HG03460 (cell line): Measurements from ENCODE around the gene IDI1.
A peak's percentile ranks its signal among the peaks of the same experiment; 100 is the strongest.
"Not testable (repeated sequence)": the region's sequence is repeated elsewhere in the genome, so short reads cannot be mapped to it uniquely, and the experiment has no call there.

Source experiments
- ATAC-seq: cut with Tn5 transposase; IDR thresholded peaks from one replicate; pipeline ENCODE4 v1.9.1; 2021; ENCODE audit not compliant: unreplicated experiment

The IDI1 gene

DNA sequence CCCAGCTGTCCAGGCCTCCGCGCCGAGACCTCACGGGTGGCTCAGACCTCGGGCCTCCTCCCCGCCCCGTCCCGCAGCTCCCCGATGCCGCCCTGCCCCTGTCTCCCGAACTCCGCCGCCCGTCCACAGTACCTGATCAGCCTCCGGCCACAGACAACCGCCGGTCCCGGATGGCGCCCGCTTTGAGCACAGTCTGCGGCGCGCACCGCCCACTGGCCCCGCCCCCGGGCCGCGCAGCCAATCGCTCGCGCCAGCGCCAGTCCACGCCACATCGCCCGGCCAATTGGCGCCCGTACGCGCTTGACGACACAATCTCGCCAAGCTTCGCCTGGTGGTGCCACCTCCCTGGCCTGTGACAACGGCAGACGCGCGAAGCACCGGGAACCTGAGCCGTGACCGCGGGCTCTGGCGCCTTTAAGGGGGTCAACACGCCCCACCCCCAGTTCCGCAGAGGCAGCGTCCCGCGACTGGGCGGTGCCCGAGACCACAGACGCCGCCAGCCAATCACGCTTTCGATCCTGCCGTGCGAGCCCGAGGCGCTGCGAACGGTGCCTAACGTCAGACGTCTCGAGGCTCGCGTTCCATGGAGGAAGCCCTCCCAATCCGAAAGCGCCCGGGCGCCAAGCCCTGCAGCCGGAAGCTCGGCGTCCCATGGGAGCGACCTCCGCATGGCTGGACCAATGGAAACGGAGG lies at the start of gene IDI1:
IDI1 (minus strand) TSS at position 388 of the 693 bp plus-strand sequence; CDS start at position 272, 116 bp downstream.
- ATAC-seq = peak; percentile 75

DNA sequence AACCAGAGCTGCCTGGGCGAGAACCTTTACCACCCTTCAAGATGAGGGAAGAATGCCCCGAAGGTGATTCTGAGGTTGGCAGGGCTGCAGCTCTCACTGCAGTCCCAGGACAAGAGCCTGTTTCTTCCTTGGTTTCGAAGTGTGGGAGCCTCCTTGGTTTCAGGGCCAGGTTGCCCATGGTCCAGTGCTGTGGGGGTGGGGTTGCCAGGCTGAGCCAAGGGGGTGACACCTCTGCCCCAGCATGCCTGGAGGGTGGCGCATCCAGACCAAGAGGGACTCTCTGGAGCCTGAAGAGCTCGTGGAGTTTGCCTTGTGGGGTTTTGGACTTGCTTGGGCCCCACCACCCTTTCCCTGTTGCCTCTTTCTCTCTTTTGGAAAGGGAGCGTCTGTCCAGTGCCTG lies 48.5 kb upstream of the IDI1 start:
- ATAC-seq = no peak

DNA sequence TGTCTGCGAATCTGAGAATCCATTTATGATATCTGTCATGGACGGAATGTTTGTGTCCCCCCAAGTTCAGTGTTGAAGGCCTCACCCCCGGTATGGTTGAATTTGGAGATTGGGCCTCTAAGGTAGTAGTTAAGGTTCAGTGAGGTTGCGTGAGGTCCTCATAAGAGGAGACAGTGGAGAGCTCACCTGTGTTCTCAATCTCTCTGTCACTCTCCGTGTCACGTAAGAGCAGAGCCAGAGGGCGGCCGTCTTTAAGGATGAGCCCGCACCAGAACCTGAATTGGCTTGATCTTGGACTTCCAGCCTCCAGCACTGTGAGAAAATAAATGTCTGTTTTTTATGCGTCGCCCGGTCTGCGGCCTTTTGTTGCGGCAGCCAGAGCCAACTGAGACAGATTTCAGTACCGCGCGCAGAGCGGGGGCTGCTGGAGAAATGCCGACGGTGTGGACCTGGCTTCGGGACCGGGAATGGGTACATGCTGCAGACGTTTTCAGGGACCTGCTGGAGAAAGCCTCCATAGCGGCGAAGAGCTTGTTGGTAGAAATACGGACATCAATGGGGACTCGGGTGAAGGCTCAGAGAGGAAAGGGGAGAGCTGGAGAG lies 47.5 kb upstream of the IDI1 start:
- ATAC-seq = no peak

GRCh38 chr10:1095498-1095897 lies 46.6 kb upstream of the IDI1 start:
- ATAC-seq = no peak

DNA sequence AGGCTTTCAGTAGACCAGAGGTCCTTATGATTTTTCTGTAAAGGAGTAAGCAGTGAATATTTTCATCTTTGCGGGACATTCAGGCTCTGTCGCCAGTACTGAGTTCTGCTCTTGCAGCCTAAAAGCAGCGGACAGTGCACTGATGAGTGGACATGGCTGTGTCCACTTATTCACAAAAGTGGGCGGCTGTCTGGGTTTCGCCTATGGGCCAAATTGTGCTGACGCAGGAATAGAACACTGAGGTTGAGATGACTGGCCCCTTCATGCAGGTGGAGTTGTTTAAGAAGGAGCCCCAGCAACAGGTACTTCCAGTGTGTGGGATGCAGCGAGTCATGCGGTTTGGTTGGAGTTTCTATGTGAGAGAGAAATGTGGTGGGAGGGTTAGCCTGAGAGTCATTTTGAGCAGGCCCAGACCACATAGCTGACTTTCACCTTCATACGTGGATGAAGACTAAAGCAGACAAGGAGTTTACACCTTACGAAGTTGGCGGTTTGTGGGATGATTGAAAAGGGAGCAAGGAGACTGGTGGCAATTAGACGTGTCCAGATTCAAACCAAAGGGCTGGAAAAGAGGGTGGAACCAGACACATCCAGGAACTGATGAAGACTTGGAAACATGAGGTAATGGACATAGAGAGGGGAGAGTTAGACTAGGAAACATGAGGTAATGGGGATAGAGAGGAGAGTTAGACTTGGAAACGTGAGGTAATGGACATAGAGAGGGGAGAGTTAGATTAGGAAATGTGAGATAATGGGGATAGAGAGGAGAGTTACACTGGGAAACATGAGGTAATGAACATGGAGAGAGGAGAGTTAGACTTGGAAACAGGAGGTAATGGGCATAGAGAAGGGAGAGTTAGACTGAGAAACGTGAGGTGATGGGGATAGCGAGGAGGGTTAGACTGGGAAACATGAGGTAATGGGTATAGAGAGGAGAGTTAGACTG lies 45.5 kb upstream of the IDI1 start:
- ATAC-seq = no peak

- no peak for ATAC-seq
Measured at GRCh38 chr10:1093696-1094095, 44.8 kb upstream of the IDI1 start.

DNA sequence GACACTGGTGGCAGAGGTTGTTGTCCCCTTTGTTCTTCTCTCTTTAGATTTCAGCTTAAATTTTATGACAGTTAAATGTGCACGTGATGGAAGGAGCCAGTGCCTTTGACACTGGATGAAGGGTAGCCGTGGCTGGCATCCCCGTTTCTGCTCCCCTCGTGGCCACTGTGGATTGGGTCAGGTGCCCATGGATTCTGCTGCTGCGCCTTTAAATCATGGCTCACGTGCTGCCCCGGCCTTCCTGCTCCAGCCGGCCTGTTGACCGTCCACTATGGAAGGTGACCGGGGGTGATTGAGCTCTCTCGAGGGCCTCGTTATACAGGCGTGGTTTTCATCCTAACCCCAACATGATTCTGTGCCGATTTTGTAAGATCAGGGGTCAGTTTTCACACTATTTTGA lies 41.8 kb upstream of the IDI1 start:
- ATAC-seq = no peak

DNA sequence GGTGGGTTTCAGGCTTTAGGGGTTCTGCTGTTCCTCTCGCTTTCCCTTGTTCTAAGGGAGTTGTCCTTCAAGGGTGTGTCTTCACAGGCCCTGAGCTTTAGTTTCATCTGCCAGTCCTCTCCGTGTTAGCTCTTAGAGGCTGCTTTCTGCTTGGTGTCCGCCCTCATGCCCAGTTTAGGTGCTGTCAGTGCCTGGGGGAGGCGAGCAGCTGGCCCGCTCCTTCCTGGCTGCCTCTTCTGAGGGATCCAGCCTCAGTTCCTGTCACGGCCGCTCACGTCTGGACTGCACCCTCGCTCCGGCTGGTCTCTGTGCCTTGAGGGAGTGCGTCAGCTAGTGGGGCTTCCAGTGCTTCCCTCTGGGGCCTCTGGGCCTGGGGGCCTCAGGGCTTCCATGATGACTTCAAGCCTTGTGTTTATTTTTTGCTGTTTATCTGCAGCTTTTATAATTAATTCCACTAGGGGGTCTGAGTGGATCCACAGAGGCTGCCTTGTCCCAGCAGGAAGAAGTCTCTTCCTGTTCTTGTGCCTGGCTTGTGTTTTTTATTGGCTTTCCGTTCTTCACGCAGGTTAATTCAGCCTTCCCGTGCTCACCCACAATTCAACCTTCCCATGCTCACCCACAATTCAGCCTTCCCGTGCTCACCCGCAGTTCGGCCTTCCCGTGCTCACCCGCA lies 40.2 kb upstream of the IDI1 start:
- no peak for ATAC-seq

- no peak for ATAC-seq
Measured at GRCh38 chr10:1086787-1087186, 37.9 kb upstream of the IDI1 start.

DNA sequence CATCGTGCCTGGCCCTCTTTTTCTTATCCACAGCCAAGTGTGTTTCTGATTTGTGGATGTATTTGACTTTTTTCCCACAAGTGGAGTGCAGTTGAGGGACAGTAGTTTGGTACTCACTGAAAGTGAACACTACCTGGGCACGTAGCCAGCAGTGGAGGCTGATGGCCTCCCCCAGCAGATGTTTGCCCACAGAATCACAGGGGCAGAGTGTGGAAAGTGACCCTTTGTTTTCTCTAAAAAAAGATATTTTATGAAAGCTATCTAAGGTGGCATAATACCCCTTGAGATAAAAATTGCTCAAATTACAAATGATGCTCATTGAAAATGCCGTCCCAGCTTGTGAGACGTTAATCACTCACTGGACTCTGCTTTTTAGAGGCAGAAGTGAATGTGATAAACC lies 36.3 kb upstream of the IDI1 start:
- ATAC-seq = no peak

- no peak for ATAC-seq
Measured at GRCh38 chr10:1084011-1084950, 35.4 kb upstream of the IDI1 start.

DNA sequence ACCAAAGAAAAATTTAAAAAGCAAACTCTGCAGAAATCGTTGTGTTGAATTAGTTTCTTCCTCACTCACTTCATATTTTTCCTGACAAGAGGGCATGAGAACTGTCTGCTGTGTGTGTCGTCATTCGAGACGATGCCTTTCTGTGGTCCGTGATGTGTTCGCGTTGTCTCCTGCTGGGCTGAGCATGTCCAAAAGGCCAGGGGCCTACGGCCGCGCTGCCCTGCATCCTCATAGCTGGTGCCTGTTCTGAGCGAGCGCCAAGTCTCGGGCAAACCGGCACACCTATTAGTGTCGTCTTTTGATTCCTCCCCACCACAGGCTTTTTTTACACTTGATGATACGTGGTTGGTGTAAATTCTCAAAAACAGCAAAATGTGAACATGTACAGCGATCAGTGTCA lies 34.7 kb upstream of the IDI1 start:
- ATAC-seq = no peak

DNA sequence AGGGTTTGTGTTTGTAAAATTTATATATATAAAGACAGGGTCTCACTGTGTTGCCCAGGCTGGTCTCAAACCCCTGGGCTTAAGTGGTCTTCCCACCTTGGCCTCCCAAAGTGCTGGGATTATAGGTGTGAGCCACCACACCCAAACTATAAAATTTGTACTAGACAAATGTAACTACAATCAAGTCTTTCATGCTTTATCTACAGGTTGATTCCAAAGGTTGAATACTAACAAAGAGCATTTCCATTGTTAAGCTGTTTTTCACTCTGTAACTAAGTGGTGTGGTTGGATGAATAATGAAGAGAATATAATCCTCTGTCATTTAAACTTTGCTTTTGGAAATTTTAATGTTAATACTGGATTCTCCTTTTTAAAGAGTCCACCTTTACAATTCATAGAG lies 29.7 kb upstream of the IDI1 start:
- no peak for ATAC-seq

- no peak for ATAC-seq
Measured at GRCh38 chr10:1074748-1075308, 25.9 kb upstream of the IDI1 start.

- ATAC-seq = no peak
Measured at GRCh38 chr10:1074052-1074747, 25.3 kb upstream of the IDI1 start.

DNA sequence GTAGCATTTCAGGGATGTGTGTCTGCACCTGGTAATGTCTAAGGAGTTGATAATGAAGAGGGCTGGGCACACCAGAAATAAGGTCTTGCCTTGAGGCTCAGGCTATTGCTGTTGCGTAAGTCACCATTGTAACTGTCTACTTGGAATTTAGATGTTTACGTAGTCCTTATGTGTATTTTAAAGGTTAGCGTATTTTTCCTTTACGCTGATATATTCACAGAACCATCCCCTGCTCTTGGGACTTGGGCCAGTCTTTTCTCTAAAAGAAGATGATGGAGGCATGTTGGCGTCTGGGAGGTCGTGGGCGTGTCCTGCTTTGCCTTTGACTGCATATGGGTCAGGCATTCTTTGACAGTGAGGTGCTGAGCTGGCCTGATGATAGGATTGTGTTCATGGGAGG lies 22.0 kb upstream of the IDI1 start:
- ATAC-seq = no peak

DNA sequence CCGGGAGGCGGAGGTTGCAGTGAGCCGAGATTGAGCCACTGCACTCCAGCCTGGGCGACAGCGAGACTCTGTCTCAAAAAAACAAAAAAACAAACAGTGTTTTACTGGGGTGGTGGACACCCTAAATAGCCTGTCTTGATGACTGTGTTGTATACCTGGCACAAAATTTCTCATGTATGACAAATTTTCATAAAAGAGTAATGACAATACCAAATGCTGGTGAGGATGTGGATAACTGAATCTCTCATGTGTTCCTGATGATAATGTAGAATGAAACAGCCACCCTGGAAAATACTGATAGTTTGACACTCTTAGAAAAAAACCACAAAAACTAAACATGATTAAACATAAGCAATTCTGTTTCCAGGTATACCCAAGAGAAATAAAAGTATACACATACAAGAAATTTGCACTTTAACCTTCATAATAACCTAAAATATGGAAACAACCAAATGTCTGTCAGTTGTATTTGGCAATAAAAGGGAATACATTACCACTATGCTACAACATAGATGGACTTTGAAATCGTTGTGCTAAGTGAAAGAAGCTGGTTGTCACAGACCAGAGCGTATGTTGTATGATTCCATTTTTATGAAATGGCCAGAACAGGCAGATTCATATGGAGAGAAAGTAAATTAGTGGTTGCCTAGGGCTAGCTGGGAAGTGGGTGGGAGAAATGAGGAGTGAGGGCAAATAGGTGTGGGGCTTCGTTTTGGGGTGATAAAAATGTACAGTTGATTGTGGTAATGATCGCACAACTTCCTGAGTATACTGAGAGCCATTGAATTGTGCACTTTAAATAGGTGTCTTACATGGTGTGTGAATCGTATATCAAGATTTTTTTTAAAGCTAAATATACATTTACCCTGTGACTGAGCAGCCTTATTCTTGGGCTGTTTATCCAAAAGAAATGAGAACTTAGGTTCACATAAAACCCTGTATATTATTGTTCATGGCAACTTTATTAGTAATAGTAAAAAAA lies 19.8 kb upstream of the IDI1 start:
- no peak for ATAC-seq

GRCh38 chr10:1066734-1067133 lies 17.8 kb upstream of the IDI1 start:
- not testable (repeated sequence) for ATAC-seq
